ENCODE measurements around the gene EGFR.

DNA sequence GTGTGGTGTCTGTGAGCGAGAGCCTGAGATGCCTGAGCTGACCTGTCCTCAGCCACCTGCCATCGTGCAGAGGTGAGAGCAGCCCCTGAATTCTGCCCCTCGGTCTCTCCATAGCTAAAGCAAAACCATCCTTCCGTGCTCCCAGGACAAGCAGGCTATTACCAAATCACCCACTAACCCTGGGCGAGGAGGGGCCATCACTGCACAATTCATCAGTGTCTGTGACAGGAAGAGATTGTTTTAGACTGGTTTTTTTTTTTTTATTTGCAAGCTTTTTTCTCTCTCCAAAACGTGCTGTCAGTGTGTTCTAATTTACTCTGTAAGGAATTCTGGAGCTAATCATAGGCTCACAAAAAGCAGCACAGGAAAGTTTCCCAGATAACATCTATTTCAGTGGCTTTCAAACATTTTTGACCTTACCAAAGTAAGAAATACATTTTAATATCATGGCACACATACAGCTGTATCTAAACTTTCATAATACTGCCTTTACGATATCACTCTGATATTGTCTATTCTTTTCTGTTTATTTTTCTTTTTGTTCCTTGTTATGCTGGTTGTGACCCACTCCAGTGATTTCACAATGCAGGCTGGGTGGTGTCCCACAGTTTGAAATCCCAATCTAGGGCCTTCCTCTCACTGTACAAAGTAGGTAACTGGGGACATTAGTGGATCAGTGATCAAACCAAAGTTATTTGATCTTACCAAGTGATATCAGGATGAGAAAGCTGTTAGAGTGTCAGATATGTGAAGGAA lies 62.8 kb downstream of the EGFR start:
- TF ChIP-seq, protein P1, sequence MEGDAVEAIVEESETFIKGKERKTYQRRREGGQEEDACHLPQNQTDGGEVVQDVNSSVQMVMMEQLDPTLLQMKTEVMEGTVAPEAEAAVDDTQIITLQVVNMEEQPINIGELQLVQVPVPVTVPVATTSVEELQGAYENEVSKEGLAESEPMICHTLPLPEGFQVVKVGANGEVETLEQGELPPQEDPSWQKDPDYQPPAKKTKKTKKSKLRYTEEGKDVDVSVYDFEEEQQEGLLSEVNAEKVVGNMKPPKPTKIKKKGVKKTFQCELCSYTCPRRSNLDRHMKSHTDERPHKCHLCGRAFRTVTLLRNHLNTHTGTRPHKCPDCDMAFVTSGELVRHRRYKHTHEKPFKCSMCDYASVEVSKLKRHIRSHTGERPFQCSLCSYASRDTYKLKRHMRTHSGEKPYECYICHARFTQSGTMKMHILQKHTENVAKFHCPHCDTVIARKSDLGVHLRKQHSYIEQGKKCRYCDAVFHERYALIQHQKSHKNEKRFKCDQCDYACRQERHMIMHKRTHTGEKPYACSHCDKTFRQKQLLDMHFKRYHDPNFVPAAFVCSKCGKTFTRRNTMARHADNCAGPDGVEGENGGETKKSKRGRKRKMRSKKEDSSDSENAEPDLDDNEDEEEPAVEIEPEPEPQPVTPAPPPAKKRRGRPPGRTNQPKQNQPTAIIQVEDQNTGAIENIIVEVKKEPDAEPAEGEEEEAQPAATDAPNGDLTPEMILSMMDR (conservative IDR thresholded peaks at IDR 0.05), result no peak
- TF ChIP-seq ZFX (IDR thresholded peaks at IDR 0.05), result no peak

Measured in C4-2B (cell line).